AG04449 (cell line): Measurements from ENCODE around the gene SLU7.

Experiments
- CTCF ChIA-PET: fragments of 350-600 bp; formaldehyde crosslinking; extraction: SDS; loops from one replicate; lab custom pipeline; 2021; ENCODE audit warnings: antibody characterized with exemption; lab: Yijun Ruan, JAX
- POLR2A ChIA-PET: fragments of 400-600, 350-600 bp; formaldehyde crosslinking; extraction: SDS; loops from one replicate; lab custom pipeline; 2020; ENCODE audit warnings: antibody characterized with exemption, inconsistent platforms; lab: Yijun Ruan, JAX
- DNase-seq: peaks from one replicate; pipeline ENCODE4 v3.0.0-alpha.2; 2010; ENCODE audit warnings: low read depth, low spot score
- H3K4me3 ChIP-seq: 2 replicates; pipeline ENCODE4 v1.5.1; 2011; ENCODE audit warnings: low read depth, mild to moderate bottlenecking, control low read depth, low read length
- TF ChIP-seq, protein P1 (sequence below): IDR thresholded peaks from one replicate; pipeline ENCODE4 v1.5.1; 2011; ENCODE audit warnings: mild to moderate bottlenecking, moderate library complexity, low read length, control low read depth, inconsistent platforms; ENCODE audit not compliant: insufficient read depth; ENCODE audit errors: missing control alignments

SLU7 gene

DNA sequence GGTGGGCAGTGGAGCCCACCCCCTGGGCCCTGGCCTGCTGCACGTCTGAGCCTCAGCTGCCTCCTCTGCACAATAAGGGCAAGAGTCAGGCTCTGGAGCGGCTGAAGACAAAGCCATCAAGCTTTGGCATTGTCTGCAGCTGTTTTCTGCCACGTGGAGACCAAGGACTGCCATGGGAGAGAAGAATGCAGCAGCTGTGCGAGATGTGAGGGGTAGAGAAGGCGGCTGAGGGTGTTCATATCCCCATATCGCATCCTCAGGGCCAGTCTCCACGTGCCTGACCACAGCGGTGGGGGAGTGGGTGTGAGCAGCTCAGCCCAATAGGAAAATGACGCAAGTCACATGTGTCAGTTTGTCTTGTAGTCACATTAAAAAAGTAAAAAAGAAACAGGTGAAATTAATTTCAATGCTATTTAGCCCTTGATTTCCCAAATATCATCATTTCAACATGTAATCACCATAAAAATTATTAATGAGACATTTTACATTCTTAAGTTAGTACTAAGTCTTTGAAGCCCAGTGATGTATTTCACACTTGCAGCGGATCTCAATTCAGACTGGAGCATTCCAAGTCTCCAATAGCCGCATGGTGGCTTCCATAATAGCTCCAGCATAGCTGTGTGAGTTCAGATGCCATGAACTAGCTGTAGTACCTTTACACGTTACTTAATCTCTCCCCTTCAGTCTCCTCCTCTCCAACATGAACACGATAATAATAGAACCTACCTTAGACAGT lies 55.1 kb downstream of the SLU7 start:
- no peak overlapping the region for H3K4me3 ChIP-seq
- CTCF ChIA-PET, result interaction anchor here (0.5 to 1.9 kb wide), 6 partner anchors 12 to 737 kb away, joined by 3 to 12 read pairs (median 4); no protein-coding TSS in a partner anchor
- POLR2A ChIA-PET, result interaction anchor here (1.0 kb wide), 1 partner anchor 333 kb away, joined by 3 read pairs; no protein-coding TSS in a partner anchor

DNA sequence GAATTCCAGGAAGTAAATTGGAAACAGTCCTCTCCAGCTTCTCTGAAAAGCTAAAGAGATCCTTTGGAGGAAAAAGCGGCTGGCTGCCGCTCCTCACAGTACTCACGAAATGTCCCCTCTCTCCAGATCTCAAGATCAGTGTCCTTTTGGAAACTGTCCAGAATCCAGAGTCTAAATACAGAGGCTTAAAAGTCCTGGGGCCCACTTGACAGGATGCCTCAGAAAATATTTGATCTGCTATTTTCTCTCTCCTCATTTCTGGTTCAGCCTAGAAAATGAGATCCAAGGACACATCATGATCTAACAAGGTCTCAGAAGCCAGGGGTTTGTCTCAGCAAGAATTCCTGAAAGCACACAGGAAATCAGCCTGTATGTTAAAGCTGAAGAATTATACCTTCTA lies 55.7 kb downstream of the SLU7 start:
- CTCF ChIA-PET, result interaction anchor here (0.6 to 1.9 kb wide), 4 partner anchors 13 to 342 kb away, joined by 3 to 12 read pairs (median 5); no protein-coding TSS in a partner anchor
- H3K4me3 ChIP-seq, result no peak overlapping the region
- TF ChIP-seq, protein P1, sequence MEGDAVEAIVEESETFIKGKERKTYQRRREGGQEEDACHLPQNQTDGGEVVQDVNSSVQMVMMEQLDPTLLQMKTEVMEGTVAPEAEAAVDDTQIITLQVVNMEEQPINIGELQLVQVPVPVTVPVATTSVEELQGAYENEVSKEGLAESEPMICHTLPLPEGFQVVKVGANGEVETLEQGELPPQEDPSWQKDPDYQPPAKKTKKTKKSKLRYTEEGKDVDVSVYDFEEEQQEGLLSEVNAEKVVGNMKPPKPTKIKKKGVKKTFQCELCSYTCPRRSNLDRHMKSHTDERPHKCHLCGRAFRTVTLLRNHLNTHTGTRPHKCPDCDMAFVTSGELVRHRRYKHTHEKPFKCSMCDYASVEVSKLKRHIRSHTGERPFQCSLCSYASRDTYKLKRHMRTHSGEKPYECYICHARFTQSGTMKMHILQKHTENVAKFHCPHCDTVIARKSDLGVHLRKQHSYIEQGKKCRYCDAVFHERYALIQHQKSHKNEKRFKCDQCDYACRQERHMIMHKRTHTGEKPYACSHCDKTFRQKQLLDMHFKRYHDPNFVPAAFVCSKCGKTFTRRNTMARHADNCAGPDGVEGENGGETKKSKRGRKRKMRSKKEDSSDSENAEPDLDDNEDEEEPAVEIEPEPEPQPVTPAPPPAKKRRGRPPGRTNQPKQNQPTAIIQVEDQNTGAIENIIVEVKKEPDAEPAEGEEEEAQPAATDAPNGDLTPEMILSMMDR, result no peak
- POLR2A ChIA-PET, result interaction anchor here (1.0 kb wide), 1 partner anchor 332 kb away, joined by 3 read pairs; no protein-coding TSS in a partner anchor
- no peak for DNase-seq

More for the DNA sequence above, 55.1 kb downstream of the SLU7 start:
- TF ChIP-seq, protein P1, result no peak
- DNase-seq, result no peak

DNA sequence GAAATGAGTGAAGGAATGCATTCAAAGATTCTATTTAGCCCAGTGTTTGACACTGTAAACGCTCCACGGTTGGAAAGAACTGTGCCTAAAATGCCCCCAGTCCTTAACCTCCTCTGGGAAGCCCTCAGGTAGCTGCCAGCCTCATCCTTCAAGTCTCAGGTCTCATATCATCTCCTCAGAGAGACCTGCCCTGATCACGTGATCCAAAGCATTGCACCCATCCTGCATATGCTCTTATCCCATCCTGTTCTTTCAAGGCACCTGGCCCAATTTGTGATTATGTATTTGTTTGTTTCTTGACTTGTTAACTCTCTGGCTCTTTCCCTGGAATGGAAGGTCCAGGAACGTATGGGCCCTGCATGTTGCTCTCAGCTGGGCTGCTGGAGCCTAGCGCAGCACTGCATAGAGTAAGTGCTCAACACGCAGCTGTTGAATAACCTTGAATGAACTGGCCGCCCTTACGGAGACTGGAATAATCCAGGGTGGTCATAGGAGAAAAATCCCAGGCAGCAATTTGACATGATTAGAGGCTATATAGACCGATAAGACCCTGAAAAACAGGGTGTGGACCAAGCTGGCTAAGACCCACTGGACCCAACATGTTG lies 57.2 kb downstream of the SLU7 start:
- TF ChIP-seq, protein P1, result no peak
- no peak overlapping the region for H3K4me3 ChIP-seq
- ChIA-PET POLR2A (no interaction called here), CTCF (interaction anchor here (1.1 to 1.8 kb wide), 3 partner anchors 17 to 340 kb away, joined by 3 to 7 read pairs (median 5); no protein-coding TSS in a partner anchor)
- no peak for DNase-seq

DNA sequence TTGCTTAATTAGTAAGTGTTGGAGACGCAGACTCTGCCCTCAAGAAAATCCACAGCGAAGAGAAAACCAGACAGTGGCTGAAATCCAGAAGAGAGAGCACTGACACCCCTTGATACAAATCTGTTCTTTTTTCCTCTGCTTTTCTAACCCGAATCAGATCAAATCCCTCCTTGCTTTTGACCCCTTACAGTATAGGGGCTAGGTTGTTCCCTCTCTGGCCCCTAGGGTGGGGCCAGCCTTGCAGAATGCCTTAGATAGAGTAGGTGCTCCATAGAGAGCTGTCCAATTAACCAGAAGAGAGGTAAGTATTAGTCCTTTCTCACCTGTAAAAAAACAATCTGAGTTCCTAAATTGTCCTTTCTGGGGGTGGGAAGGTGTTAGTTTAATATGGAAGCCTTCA lies 58.6 kb downstream of the SLU7 start:
- CTCF ChIA-PET, result interaction anchor here (1.1 to 5.3 kb wide), 5 partner anchors 14 to 338 kb away, joined by 3 to 54 read pairs (median 5); no protein-coding TSS in a partner anchor
- H3K4me3 ChIP-seq, result no peak overlapping the region
- POLR2A ChIA-PET, result no interaction called here
- TF ChIP-seq, protein P1, result no peak
- no peak for DNase-seq

DNA sequence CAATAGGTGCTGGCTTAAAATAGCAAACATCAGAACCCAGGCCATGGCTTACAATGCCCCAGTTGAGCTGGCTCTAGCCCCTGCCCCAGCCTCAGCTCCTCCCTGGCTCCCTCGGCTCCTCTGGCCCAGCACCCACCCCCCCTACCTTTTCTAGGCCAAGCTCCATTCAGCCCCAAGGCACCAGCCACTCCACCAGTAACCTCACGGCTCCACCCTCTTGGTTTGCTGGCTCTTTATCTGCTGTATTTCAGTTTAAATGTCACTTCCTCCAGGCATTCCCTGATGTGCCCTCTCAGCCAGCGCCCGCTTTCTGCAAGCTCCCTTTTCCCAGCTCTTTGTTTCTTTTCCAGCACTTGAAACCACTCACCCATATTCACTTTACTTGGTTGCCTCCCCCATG lies 59.1 kb downstream of the SLU7 start:
- TF ChIP-seq, protein P1, result no peak
- no peak for DNase-seq
- ChIA-PET CTCF (interaction anchor here (1.6 to 5.3 kb wide), 2 partner anchors 14 to 16 kb away, joined by 3 to 54 read pairs; no protein-coding TSS in a partner anchor), POLR2A (interaction anchor here (0.6 kb wide), 1 partner anchor 306 kb away, joined by 3 read pairs; no protein-coding TSS in a partner anchor)
- no peak overlapping the region for H3K4me3 ChIP-seq

DNA sequence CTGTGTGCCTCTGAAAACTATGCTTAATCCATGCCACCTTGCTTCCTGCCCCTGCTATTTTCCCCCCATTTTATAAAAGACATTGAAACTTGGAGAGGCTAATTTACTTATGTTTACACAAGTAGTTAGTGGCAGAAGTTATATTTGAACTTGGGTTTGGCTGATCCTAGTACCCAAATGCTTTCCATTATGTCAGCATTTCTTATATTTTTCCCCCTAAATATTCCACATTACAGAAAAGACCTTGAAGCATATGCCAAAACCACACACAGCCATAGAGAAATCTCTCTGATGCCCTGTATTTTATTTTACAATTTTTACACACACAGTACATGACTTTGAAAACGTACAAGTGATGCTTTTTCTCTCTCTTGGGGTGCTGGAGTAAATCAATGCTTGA lies 59.6 kb downstream of the SLU7 start:
- no peak for DNase-seq
- H3K4me3 ChIP-seq, result no peak overlapping the region
- CTCF ChIA-PET, result interaction anchor here (5.3 kb wide), 1 partner anchor 13 kb away, joined by 54 read pairs; no protein-coding TSS in a partner anchor
- POLR2A ChIA-PET, result no interaction called here
- TF ChIP-seq, protein P1, result no peak
